Inflammatory macrophage treated with lipopolysaccharide for 4 hours (primary cell): ENCODE data around the gene B3GNT5.

Experiments
- DNase-seq: peaks from one replicate; pipeline ENCODE4 v3.0.0-alpha.2; 2020

The B3GNT5 gene

GRCh38 chr3:183230826-183231225, 22.2 kb upstream of the B3GNT5 start:
- DNase-seq: no peak

- peak; percentile 43 for DNase-seq
Observed at GRCh38 chr3:183233966-183234365, 19.1 kb upstream of the B3GNT5 start.

- DNase-seq: no peak
Observed at GRCh38 chr3:183239046-183239445, 14.0 kb upstream of the B3GNT5 start.

- DNase-seq: no peak
Observed at GRCh38 chr3:183242431-183242830, 10.6 kb upstream of the B3GNT5 start.

- DNase-seq: peak; percentile 94
Observed at GRCh38 chr3:183244219-183244618, 8.8 kb upstream of the B3GNT5 start.

DNA sequence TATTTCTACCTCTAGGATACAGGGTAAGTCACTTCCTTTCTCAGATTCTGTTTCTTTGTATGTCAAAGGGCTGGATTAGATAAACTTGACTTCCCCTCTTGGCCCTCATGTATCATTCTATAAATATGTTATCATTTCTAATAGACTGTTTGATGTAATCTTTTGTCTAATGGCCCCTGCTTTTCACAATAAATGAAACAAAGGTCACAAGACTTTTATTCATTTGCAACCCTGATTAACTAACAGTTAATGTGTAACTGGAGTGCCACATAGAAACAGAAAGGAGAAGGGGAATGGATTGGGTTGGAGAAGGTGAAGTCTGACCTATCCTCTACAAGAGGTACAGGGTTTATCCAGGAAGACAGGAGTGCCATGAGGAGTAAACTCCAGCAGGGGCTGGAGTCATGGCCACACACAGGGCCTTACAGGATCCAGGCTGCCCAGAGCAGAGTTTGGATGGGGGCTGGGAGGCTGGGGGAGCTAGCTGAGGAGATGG, 8.0 kb upstream of the B3GNT5 start:
- peak; percentile 91 for DNase-seq

GRCh38 chr3:183247011-183247589, 6.0 kb upstream of the B3GNT5 start:
- no peak for DNase-seq

DNA sequence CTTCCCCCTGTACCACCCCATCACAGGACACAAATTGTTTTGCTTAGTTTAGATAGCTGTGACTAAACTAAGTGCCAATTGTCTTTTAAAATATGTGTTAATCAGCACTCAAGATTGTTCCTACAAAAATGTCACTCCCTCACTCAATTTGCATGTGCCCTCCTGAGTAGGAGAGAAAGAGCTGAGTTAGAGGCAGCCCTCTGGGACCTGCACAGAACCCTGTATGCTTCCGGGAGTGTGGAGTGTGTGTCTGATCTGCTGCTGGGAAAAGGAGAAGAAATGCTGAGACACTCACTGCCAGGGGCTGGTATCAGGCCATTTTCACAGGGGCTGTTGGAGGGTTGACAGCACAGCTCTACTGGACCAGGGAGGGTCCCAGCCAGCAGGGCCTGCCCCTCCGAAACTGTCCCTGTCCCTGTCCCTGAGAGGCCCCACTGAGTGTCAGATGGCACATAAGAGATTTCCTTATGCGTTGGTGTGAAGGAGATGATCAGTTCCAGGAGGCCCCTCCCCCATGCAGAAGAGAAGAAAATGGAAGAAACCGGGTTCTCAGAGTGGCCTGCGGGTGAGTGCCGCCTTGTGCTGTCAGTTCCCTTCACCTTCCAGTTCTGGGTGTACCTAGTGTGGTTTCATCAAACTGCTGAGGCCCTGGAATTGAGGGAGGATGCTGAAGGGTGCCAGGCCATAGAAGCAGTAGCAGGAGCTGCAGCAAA, 3.9 kb upstream of the B3GNT5 start:
- DNase-seq: no peak

- peak; percentile 49 for DNase-seq
Observed at GRCh38 chr3:183252118-183252782, 803 bp upstream of the B3GNT5 start.

GRCh38 chr3:183253528-183254486, 754 bp downstream of the B3GNT5 start:
- peak; percentile 71 for DNase-seq

- DNase-seq: peak; percentile 55
Observed at GRCh38 chr3:183254487-183255347, 1.7 kb downstream of the B3GNT5 start.

GRCh38 chr3:183255348-183255730, 2.3 kb downstream of the B3GNT5 start:
- DNase-seq: peak; percentile 46

DNA sequence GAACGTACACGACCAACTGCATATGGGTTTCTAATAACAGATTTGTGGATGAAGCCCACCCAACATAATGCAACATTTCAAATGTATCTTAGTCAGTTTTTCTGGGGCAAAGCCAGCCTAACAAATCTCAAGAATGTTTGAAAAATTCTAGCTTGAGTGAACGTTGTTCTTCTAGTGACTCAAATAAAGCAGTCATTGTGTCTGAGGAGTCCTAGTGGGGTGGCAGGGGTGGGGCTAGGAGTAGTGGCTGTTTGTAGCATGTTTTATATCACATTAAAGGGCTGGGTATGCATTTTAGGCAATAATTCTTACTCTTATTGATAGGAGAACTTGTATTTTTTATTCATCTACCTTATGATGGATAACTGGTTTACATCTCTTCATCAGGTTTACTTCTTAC, 6.0 kb downstream of the B3GNT5 start:
- DNase-seq: no peak

GRCh38 chr3:183259621-183260020, 6.6 kb downstream of the B3GNT5 start:
- peak; percentile 63 for DNase-seq

- DNase-seq: peak; percentile 88
Observed at GRCh38 chr3:183260167-183260904, 7.3 kb downstream of the B3GNT5 start.

DNA sequence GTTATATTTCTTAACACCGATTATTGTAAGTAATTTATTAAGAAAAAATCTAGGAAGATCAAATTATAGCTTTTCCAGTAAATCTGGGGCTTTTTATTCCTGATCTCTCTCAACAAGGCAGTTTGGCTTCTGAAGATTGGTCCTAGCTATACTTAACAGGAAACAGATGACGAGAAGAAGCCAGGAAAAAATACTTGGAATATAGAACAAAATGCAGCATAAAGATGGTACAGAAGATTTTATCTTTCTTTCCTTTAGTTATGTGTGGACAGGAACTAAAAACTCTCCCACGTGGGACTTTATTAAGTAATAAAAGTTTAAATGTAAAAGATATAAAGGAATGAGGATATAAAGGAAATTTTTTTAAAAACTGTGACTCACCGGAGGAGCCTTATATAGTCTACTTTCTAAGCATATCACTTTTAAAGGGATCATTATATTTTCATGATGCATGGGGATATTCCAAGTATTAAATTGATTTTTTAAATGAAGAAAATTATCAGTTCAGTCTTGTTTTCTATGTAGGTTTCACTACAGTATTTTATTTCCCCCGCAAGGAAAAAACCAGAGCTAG, 8.2 kb downstream of the B3GNT5 start:
- peak; percentile 48 for DNase-seq

GRCh38 chr3:183262875-183263378, 9.9 kb downstream of the B3GNT5 start:
- DNase-seq: no peak

DNA sequence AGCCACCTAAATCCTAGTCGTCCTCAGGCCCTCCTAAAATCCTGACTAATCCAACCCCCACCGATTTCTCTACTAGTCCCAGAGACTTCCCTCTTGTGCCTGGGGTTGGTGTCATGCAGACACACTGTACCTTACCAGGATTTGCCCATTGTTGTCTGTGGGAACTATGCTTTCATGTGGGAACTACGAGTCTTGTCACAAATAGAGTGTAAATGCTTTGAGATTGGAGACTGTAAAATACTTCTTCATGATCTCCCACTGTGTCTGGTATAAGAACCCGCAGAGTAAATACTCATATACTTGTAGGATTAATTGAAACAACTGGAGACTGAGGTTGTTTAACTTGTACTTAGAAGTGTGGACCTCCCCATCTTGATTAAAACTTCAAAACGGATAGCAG, 11.2 kb downstream of the B3GNT5 start:
- DNase-seq: no peak

DNA sequence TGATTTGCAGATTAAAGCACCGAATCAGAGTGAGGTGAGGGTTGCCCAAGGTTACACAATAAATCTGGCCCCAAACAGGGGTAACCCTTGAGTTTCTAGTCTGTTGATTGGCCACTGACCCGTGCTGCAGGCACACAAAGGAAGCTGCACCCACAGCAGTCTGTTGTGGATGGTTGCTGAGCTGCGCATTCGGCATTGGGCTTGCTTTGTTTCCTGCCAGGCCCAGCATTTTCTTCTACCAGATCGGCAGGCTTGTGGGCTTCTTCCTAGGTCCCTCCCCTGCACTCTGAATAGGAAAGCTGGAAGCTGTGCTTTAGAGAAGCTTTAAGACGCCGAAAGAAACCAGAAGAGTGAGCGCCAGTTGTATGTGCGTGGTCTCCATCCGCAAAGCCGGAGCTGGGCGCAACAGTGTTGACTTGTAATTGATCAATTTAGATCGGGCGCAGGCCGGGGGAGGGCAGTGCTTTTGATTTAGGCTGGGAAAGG, 12.1 kb downstream of the B3GNT5 start:
- no peak for DNase-seq

GRCh38 chr3:183265834-183266417, 12.9 kb downstream of the B3GNT5 start:
- DNase-seq: no peak
